OCI-LY1 (cell line): ENCODE measurements around the gene IFNL3.

Experiments
- H2AFZ ChIP-seq: fragments of 200-600 bp; sonication (generic), shearing (Covaris generic); 2 replicates; pipeline ENCODE4 v1.6.0; 2014; ENCODE audit warnings: antibody characterized with exemption, mild to moderate bottlenecking, low read length
- H3F3A ChIP-seq: fragments of 200-600 bp; sonication (generic), shearing (Covaris generic); 2 replicates; pipeline ENCODE4 v1.6.0; 2014; ENCODE audit warnings: mild to moderate bottlenecking, antibody characterized with exemption, low read length, moderate library complexity; ENCODE audit not compliant: insufficient read depth
- H3K27ac ChIP-seq: fragments of 200-600 bp; sonication (generic); 2 replicates; pipeline ENCODE4 v1.5.1; 2014; ENCODE audit warnings: low read length, mixed run types, mild to moderate bottlenecking, low read depth; ENCODE audit not compliant: poor library complexity, severe bottlenecking
- H3K27me3 ChIP-seq: fragments of 200-600 bp; sonication (generic); 2 replicates; pipeline ENCODE4 v1.6.0; 2014; ENCODE audit warnings: antibody characterized with exemption, mild to moderate bottlenecking, low read length, moderate library complexity; ENCODE audit not compliant: insufficient read depth
- H3K36me3 ChIP-seq: fragments of 200-600 bp; sonication (generic); 2 replicates; pipeline ENCODE4 v1.6.1; 2014; ENCODE audit warnings: mild to moderate bottlenecking, antibody characterized with exemption, low read length, moderate library complexity, mixed read lengths; ENCODE audit not compliant: insufficient read depth
- H3K4me1 ChIP-seq: fragments of 200-600 bp; sonication (generic); 2 replicates; pipeline ENCODE4 v1.5.1; 2014; ENCODE audit warnings: mild to moderate bottlenecking, low read length, moderate library complexity; ENCODE audit not compliant: insufficient read depth, severe bottlenecking
- H3K4me2 ChIP-seq: fragments of 200-600 bp; sonication (generic), shearing (Covaris generic); 2 replicates; pipeline ENCODE4 v1.6.1; 2014; ENCODE audit warnings: low read length
- H3K4me3 ChIP-seq: fragments of 200-600 bp; sonication (generic); 2 replicates; pipeline ENCODE4 v1.5.1; 2014; ENCODE audit warnings: low read length, low read depth, mild to moderate bottlenecking, mixed read lengths; ENCODE audit not compliant: poor library complexity, severe bottlenecking
- H3K79me2 ChIP-seq: fragments of 200-600 bp; shearing (Covaris generic); 2 replicates; pipeline ENCODE4 v1.6.1; 2016; ENCODE audit warnings: mixed run types, low read length, mixed read lengths; ENCODE audit not compliant: insufficient read depth
- H3K9ac ChIP-seq: fragments of 200-600 bp; sonication (generic), shearing (Covaris generic); 2 replicates; pipeline ENCODE4 v1.6.1; 2014; ENCODE audit warnings: mild to moderate bottlenecking, low read length, mixed read lengths
- H3K9me2 ChIP-seq: fragments of 200-600 bp; sonication (generic), shearing (Covaris generic); 2 replicates; pipeline ENCODE4 v1.6.1; 2014; ENCODE audit warnings: low read depth, mild to moderate bottlenecking, low read length, mixed read lengths
- H3K9me3 ChIP-seq: fragments of 200-600 bp; shearing (Covaris generic); 2 replicates; pipeline ENCODE4 v1.6.1; 2014; ENCODE audit warnings: low read length, mixed read lengths
- H4K20me1 ChIP-seq: fragments of 200-600 bp; sonication (generic), shearing (Covaris generic); 2 replicates; pipeline ENCODE4 v1.6.0; 2016; ENCODE audit warnings: mild to moderate bottlenecking, low read length; ENCODE audit not compliant: insufficient read depth
- CTCF ChIP-seq: fragments of 200-600 bp; sonication (generic), shearing (Covaris generic); IDR thresholded peaks from 2 replicates; pipeline ENCODE4 v1.5.1; 2017; ENCODE audit warnings: mild to moderate bottlenecking, antibody characterized with exemption, low read length, moderate library complexity, mixed read lengths
- EZH2 ChIP-seq: fragments of 200-600 bp; sonication (generic), shearing (Covaris generic); IDR thresholded peaks from 2 replicates; pipeline ENCODE4 v1.8.0; 2017; ENCODE audit warnings: borderline replicate concordance, mixed run types, mild to moderate bottlenecking, antibody characterized with exemption, low read length, moderate library complexity, mixed read lengths

The IFNL3 gene

DNA sequence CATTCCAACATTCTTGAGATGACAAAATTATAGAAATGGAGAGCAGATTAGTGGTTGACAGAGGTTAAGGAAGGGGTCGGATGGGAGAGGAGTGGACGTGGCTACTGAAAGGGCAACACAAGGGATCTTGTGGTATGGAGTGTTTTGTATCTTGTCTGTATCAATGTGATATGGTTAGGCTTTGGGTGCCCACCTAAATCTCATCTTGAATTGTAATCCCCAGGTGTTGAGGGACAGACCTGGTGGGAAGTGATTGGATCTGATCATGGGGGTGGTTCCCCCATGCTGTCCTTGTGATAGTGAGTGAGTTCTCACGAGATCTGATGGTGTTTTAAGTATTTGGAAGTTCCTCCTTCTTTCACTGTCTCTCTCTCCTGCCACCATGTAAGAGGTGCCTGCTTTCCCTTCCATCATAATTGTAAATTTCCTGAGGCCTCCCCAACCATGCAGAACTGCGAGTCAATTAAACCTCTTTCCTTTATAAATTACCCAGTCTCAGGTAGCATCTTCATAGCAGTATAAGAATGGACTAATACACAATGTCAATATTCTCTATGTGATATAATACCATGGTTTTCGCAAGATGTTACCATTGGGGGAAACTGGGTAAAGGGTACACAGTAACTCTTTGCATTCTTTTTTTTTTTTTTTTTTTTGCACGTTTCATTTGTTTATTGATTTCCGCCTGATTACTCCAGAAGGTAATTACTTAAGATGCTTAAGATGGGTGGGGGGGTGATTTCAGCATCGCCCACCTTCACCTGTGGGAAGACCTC is 8.8 kb upstream of the IFNL3 start:
- H3K79me2 ChIP-seq: no peaks in the 10 kb centered on the region
- H3K9me3 ChIP-seq: no peaks in the 10 kb centered on the region
- no peaks in the 10 kb centered on the region for H3K9me2 ChIP-seq
- H3F3A ChIP-seq: no peaks in the 10 kb centered on the region
- H3K27ac ChIP-seq: no peak overlapping the region
- no peaks in the 10 kb centered on the region for H4K20me1 ChIP-seq
- TF ChIP-seq EZH2 (no peak), CTCF (no peak)
- H3K4me1 ChIP-seq: no peaks in the 10 kb centered on the region
- no peaks in the 10 kb centered on the region for H3K36me3 ChIP-seq
- H3K27me3 ChIP-seq: no peaks in the 10 kb centered on the region; the same call in 1 of the 2 replicates
- H3K4me2 ChIP-seq: no peak overlapping the region
- H3K9ac ChIP-seq: no peak overlapping the region
- H3K4me3 ChIP-seq: no peak overlapping the region
- no peak overlapping the region for H2AFZ ChIP-seq

DNA sequence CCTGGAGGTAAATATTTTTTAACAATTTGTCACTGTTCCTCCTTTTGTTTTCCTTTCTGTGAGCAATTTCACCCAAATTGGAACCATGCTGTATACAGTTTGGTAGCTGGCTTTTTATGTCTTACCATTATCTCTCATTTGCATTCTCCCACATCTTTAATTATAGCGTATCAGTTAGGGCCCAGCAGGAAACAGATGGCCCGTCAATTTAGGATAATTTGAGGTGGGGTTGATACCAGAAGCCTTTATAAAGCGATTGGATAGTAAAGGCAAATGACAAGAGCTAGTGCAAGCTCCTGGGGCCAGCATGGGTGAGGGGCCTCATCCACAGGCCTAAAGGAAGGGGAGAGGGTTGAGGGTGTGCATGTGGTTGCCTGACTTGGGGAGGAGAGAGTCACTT is 7.7 kb upstream of the IFNL3 start:
- H3K36me3 ChIP-seq: no peaks in the 10 kb centered on the region
- H3K27me3 ChIP-seq: no peaks in the 10 kb centered on the region; the same call in 1 of the 2 replicates
- H3K9me2 ChIP-seq: no peaks in the 10 kb centered on the region

GRCh38 chr19:39251846-39252245 is 7.0 kb upstream of the IFNL3 start:
- Histone ChIP-seq H3K4me3 (no peak overlapping the region), H3F3A (no peaks in the 10 kb centered on the region), H3K27ac (no peak overlapping the region), H3K4me1 (no peaks in the 10 kb centered on the region), H3K9ac (no peak overlapping the region), H3K4me2 (no peak overlapping the region), H3K9me2 (no peaks in the 10 kb centered on the region), H3K36me3 (no peaks in the 10 kb centered on the region), H3K9me3 (no peaks in the 10 kb centered on the region), H2AFZ (no peak overlapping the region), H3K27me3 (no peaks in the 10 kb centered on the region; the same call in 1 of the 2 replicates), H4K20me1 (no peaks in the 10 kb centered on the region), H3K79me2 (no peaks in the 10 kb centered on the region)
- TF ChIP-seq CTCF: no peak
- TF ChIP-seq EZH2: no peak

More for the DNA sequence above, 7.7 kb upstream of the IFNL3 start:
- H3K9me3 ChIP-seq: no peaks in the 10 kb centered on the region
- no peak overlapping the region for H3K9ac ChIP-seq
- TF ChIP-seq CTCF: no peak
- no peak for TF ChIP-seq EZH2
- no peaks in the 10 kb centered on the region for H3K4me1 ChIP-seq
- H3F3A ChIP-seq: no peaks in the 10 kb centered on the region
- no peaks in the 10 kb centered on the region for H3K79me2 ChIP-seq
- no peak overlapping the region for H3K27ac ChIP-seq
- H3K4me2 ChIP-seq: no peak overlapping the region
- H2AFZ ChIP-seq: no peak overlapping the region
- no peaks in the 10 kb centered on the region for H4K20me1 ChIP-seq
- H3K4me3 ChIP-seq: no peak overlapping the region
